HL-60 (cell line): Measurements from ENCODE around the gene IFRD2.
"Not testable (repeated sequence)": the region's sequence is repeated elsewhere in the genome, so short reads cannot be mapped to it uniquely, and the experiment has no call there.

Experiments
- DNase-seq, 2 experiments: peaks; one replicate each; pipeline ENCODE4 v3.0.0-alpha.2; 2010 to 2020; ENCODE audit warnings: low read depth in 1 of 2, low spot score in 1 of 2
- H3K27ac ChIP-seq: fragments of 250-450 bp; sonication (Bioruptor Pico); replicated peaks from 2 replicates; pipeline ENCODE4 v1.5.1; 2020; ENCODE audit warnings: mild to moderate bottlenecking, moderate library complexity
- H3K27me3 ChIP-seq: fragments of 250-450 bp; sonication (Bioruptor Pico); 2 replicates; pipeline ENCODE4 v1.5.1; 2021; ENCODE audit warnings: mild to moderate bottlenecking, moderate library complexity; ENCODE audit not compliant: insufficient read depth, poor library complexity, severe bottlenecking
- H3K4me3 ChIP-seq: replicated peaks from 2 replicates; pipeline ENCODE4 v1.5.1; 2011; ENCODE audit warnings: mild to moderate bottlenecking, control low read depth, low read length; ENCODE audit not compliant: insufficient read depth
- CTCF ChIP-seq: IDR thresholded peaks from one replicate; pipeline ENCODE4 v1.5.1; 2011; ENCODE audit warnings: low read length, control low read depth, inconsistent platforms; ENCODE audit not compliant: insufficient read depth
- GABPA ChIP-seq: IDR thresholded peaks from 2 replicates; pipeline ENCODE4 v1.6.1; 2012; ENCODE audit warnings: low read depth
- POLR2AphosphoS5 ChIP-seq: IDR thresholded peaks from 2 replicates; pipeline ENCODE4 v1.6.1; 2012; ENCODE audit warnings: low read depth
- SPI1 ChIP-seq: IDR thresholded peaks from 2 replicates; pipeline ENCODE4 v1.6.1; 2012; ENCODE audit warnings: low read depth, mild to moderate bottlenecking, borderline replicate concordance
- TF ChIP-seq, protein P1 (sequence below): IDR thresholded peaks from 2 replicates; pipeline ENCODE4 v1.6.1; 2012; ENCODE audit warnings: low read depth; ENCODE audit not compliant: insufficient replicate concordance

Gene IFRD2

DNA sequence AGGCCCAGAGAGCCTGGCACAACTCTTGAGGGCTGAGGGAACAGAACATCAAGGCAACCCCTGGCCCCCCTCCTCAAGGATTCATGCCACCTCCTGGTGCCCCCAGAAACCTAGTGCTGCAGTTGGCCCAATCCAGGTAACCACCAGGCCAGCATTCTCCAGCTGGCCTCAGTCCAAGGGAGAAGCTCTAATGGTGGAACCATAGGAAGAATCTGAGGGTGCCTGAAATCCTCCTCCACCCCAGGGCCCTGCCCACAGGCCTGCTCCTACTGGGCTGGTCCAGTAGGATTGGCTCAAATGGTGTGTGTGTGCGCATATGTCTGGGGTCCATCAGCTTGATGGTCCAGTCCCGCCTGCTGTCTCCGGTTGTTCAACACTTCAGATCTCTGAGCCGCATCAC, 22.6 kb upstream of the IFRD2 start:
- no peak overlapping the region for H3K27ac ChIP-seq
- H3K27me3 ChIP-seq, result no peaks in the 10 kb centered on the region
- no peak for TF ChIP-seq SPI1
- TF ChIP-seq, protein P1, sequence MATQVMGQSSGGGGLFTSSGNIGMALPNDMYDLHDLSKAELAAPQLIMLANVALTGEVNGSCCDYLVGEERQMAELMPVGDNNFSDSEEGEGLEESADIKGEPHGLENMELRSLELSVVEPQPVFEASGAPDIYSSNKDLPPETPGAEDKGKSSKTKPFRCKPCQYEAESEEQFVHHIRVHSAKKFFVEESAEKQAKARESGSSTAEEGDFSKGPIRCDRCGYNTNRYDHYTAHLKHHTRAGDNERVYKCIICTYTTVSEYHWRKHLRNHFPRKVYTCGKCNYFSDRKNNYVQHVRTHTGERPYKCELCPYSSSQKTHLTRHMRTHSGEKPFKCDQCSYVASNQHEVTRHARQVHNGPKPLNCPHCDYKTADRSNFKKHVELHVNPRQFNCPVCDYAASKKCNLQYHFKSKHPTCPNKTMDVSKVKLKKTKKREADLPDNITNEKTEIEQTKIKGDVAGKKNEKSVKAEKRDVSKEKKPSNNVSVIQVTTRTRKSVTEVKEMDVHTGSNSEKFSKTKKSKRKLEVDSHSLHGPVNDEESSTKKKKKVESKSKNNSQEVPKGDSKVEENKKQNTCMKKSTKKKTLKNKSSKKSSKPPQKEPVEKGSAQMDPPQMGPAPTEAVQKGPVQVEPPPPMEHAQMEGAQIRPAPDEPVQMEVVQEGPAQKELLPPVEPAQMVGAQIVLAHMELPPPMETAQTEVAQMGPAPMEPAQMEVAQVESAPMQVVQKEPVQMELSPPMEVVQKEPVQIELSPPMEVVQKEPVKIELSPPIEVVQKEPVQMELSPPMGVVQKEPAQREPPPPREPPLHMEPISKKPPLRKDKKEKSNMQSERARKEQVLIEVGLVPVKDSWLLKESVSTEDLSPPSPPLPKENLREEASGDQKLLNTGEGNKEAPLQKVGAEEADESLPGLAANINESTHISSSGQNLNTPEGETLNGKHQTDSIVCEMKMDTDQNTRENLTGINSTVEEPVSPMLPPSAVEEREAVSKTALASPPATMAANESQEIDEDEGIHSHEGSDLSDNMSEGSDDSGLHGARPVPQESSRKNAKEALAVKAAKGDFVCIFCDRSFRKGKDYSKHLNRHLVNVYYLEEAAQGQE, result no peak
- TF ChIP-seq CTCF, result no peak
- TF ChIP-seq GABPA, result no peak
- TF ChIP-seq POLR2AphosphoS5, result no peak
- DNase-seq, result no peak
- no peak overlapping the region for H3K4me3 ChIP-seq

GRCh38 chr3:50314342-50314741, 22.1 kb upstream of the IFRD2 start:
- Histone ChIP-seq H3K27me3 (no peaks in the 10 kb centered on the region), H3K27ac (no peak overlapping the region), H3K4me3 (no peak overlapping the region)
- no peak for TF ChIP-seq CTCF
- TF ChIP-seq POLR2AphosphoS5, result no peak
- TF ChIP-seq SPI1, result no peak
- no peak for TF ChIP-seq GABPA
- TF ChIP-seq, protein P1, result no peak
- no peak for DNase-seq

GRCh38 chr3:50312041-50312440, 19.8 kb upstream of the IFRD2 start:
- H3K27me3 ChIP-seq, H3K27ac ChIP-seq, H3K4me3 ChIP-seq, DNase-seq: not testable (repeated sequence)

- Histone ChIP-seq H3K27ac (no peak overlapping the region), H3K4me3 (no peak overlapping the region), H3K27me3 (no peaks in the 10 kb centered on the region)
- TF ChIP-seq CTCF (no peak), SPI1 (no peak), GABPA (no peak), POLR2AphosphoS5 (no peak)
- TF ChIP-seq, protein P1, result no peak
- no peak for DNase-seq
Observed at GRCh38 chr3:50304601-50305000, 12.4 kb upstream of the IFRD2 start.
